ENCODE data around the gene SLC7A1.

SLC7A1 gene

DNA sequence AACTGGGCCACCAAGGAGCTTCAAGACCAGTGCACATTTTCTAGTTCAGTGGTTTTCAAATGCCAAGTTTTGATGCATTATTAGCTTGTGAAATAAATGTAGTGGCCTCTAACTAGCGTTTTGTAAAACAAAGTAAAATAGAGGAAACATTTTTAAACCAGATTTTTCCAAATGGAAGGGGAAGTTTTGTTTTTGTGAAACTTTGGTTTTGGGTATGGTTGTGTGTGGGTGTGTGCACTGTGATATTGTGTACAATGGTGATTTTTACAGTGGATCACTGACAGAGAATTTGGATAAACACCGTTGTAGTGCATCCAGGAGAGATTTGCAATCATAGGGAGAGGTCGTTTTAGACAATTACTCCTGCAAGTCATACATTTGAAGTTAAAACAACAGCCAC, 108.9 kb downstream of the SLC7A1 start:
- H3K4me3 ChIP-seq (ENCODE audit: low read depth, low read length) = no peak overlapping the region
- TF ChIP-seq, protein P1, sequence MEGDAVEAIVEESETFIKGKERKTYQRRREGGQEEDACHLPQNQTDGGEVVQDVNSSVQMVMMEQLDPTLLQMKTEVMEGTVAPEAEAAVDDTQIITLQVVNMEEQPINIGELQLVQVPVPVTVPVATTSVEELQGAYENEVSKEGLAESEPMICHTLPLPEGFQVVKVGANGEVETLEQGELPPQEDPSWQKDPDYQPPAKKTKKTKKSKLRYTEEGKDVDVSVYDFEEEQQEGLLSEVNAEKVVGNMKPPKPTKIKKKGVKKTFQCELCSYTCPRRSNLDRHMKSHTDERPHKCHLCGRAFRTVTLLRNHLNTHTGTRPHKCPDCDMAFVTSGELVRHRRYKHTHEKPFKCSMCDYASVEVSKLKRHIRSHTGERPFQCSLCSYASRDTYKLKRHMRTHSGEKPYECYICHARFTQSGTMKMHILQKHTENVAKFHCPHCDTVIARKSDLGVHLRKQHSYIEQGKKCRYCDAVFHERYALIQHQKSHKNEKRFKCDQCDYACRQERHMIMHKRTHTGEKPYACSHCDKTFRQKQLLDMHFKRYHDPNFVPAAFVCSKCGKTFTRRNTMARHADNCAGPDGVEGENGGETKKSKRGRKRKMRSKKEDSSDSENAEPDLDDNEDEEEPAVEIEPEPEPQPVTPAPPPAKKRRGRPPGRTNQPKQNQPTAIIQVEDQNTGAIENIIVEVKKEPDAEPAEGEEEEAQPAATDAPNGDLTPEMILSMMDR (IDR thresholded peaks at IDR 0.05; ENCODE audit: insufficient read depth, low read depth, low read length, missing control alignments) = no peak
- no peak for DNase-seq (ENCODE audit: low read depth)

- no peak for DNase-seq (ENCODE audit: low read depth)
- TF ChIP-seq, protein P1 (IDR thresholded peaks at IDR 0.05; ENCODE audit: insufficient read depth, low read depth, low read length, missing control alignments) = no peak
- H3K4me3 ChIP-seq (ENCODE audit: low read depth, low read length) = no peak overlapping the region
Measured at GRCh38 chr13:29484796-29485195, 110.7 kb downstream of the SLC7A1 start.

DNA sequence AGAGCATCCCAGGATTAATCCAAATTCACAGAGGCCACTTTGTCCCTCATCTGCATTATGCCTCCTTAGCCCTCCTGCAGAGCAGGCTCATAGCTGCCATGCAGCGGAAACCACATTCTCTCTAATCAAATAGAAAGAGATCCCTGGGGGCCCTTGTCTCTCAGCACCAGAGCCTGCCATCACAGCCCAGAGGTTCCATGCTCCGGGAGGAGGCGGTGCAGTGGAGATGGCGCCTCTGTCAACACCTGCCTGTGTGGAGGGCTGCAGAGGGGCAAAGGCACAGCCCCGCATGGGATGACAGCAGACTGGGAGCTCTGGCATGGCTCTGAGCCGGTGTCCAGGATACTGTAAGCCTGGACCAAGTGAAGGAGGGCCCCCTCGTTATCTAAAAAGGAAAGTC, 111.3 kb downstream of the SLC7A1 start:
- DNase-seq (ENCODE audit: low read depth) = peak; percentile 32
- H3K4me3 ChIP-seq (ENCODE audit: low read depth, low read length) = no peak overlapping the region
- TF ChIP-seq, protein P1 (IDR thresholded peaks at IDR 0.05; ENCODE audit: insufficient read depth, low read depth, low read length, missing control alignments) = no peak

GRCh38 chr13:29483623-29484022, 111.9 kb downstream of the SLC7A1 start:
- H3K4me3 ChIP-seq (ENCODE audit: low read depth, low read length) = no peak overlapping the region
- no peak for DNase-seq (ENCODE audit: low read depth)
- TF ChIP-seq, protein P1 (IDR thresholded peaks at IDR 0.05; ENCODE audit: insufficient read depth, low read depth, low read length, missing control alignments) = no peak

- H3K4me3 ChIP-seq (ENCODE audit: low read depth, low read length) = no peak overlapping the region
- TF ChIP-seq, protein P1 (IDR thresholded peaks at IDR 0.05; ENCODE audit: insufficient read depth, low read depth, low read length, missing control alignments) = no peak
- DNase-seq (ENCODE audit: low read depth) = no peak
Measured at GRCh38 chr13:29483211-29483610, 112.3 kb downstream of the SLC7A1 start.

- H3K4me3 ChIP-seq (ENCODE audit: low read depth, low read length) = no peak overlapping the region
- TF ChIP-seq, protein P1 (IDR thresholded peaks at IDR 0.05; ENCODE audit: insufficient read depth, low read depth, low read length, missing control alignments) = no peak
- no peak for DNase-seq (ENCODE audit: low read depth)
Measured at GRCh38 chr13:29482504-29482903, 113.0 kb downstream of the SLC7A1 start.

DNA sequence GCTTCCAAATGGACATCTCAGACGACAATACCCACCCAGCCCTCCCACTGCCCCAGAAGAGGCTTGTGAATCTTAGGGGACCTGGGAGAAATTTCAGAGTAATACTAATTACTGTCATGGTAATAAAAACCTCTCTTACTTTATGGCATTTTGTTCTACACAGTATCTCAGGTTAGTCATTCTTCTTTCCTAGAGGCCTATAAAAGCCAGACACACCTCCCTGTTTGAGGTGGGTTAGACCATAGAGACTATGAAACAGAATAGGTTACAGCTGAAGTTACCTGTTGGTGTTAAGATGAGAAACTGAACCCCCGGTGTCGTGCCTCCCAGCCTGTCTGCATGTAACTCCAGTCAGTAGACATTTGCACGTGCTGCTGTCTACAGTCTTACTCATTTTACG, 113.9 kb downstream of the SLC7A1 start:
- no peak overlapping the region for H3K4me3 ChIP-seq (ENCODE audit: low read depth, low read length)
- TF ChIP-seq, protein P1 (IDR thresholded peaks at IDR 0.05; ENCODE audit: insufficient read depth, low read depth, low read length, missing control alignments) = no peak
- DNase-seq (ENCODE audit: low read depth) = no peak

All from GM12865 (cell line).